ENCODE results near the gene SART3. TPM values are rescaled to one million over a fixed set of nuclear protein-coding genes. Genes with fewer than 3 reads are reported as not detected.
A peak's percentile ranks its signal among the peaks of the same experiment; 100 is the strongest.
"Not testable (repeated sequence)": the region's sequence is repeated elsewhere in the genome, so short reads cannot be mapped to it uniquely, and the experiment has no call there.

Gene SART3
- total RNA-seq, 1 donor: 51.7 TPM

DNA sequence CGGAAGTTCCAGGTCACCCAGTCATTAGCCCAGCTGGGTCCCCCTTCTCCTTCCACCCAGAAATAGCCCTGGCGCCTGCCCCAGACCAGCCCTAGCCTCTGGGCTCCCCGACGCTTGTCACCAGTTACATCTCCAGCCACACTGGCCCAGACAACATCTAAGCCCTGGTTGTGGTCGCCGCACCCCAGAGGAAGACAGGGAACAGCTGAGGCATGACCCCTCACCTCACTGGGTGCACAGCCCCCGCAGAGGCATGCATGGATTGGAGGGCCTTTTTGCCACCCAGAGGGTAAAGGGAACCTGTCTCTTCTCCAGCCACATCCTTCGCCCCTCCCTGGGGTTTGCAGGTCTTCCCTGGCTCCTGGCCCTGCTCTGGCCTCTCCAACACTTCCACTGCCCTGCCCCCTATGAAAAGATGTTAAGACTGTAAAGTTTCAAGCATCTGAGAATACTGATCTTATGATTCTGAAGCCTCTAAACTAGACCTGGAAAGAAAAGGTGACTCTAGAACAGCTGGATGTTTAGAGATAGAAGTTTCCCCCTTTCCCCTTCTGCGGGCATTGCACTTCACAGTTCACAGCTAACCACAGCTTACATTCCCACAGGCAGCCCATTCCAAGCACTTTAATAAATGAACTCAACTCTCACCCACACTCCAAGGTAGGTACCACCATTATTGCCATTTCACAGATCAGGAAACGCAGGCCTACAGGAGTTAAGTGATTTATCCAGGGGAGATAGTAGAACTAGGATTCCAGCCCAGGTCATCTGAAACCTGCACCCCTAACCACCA is 22.2 kb upstream of the SART3 start:
- no peak for DNase-seq (ENCODE audit: low read depth in 2 of 3, low spot score in 2 of 3)

DNA sequence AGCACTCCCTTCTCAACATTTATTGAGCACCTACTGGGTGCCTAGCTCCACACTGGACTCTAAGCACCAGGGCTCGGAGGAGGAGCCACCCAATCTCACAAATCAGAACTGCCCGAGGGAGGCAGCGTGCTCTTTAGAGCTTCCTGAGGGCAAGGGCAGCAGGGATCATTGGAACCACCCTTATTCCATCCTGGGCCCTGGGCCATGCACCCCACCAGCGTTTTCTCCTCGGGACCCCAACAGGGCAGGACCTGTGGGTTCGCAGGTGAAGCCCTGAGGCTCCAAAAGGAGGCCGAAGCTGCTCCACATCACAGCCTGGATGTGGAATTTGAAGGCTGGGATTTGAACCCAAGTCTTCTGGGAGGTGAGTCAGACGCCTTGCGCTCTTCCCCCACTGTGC is 21.5 kb upstream of the SART3 start:
- no peak for DNase-seq (ENCODE audit: low read depth in 2 of 3, low spot score in 2 of 3)

DNA sequence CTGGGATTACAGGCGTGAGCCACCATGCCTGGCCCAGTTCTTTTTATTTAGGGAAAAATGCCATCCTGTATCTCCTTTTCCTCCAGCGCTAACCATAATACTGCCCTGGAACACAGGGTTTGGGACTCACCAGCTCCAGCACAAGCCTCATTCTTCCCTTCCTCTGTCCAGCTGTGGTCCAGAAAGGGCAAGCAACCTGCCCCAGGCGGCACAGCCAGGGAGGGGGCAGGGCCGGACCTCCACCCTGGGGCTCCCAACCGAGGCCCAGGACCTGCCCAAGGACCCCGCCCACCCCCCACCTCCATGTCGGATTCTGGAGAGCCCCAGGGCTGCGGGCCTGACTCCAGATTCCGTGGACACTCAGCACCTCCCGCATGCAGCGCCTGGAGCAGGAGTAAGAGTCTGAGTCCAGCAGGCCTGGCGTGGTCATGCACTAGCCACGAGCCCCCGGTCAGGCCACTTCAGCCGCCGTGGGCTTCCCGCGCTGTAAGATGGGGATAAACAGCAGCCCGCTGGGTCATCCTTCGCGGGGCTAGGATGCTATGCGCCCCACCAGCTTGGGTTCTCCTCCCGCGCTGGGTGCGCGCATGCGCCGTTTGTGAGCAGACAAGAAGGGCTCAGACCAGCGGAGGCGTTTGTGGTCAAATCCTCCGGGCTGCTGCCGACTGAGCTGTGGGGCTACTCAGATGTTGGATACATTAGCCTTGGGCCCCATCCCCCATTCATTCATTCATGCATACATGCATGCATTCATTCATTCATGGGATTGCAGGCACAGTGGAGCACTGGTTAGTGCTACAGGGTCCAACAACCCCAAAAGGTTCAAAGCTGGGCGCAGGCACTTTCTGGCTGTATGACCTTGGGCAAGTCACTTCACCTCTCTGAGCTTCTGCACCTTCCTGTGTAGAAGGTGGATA is 20.6 kb upstream of the SART3 start:
- DNase-seq (ENCODE audit: low read depth in 2 of 3, low spot score in 2 of 3): no peak

DNA sequence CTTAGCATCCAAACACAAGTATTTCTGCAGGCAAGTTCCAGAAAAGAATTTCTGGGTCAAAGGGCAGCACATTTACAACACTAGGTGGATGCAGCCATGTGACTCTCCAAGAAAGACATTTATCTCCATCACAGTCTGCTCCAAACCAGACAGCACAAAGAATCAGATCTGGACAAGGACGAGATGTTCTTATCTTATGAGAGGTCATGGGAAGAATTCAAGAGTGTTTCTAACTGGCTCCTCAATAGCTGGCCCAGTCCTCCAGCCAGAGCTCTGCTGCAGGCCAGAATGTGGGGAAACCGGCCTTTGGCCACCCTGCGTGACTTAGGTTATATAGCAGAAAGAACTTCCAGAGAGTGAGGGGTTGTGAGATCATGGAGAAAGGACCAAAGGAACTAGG is 19.6 kb upstream of the SART3 start:
- no peak for DNase-seq (ENCODE audit: low read depth in 2 of 3, low spot score in 2 of 3)

DNA sequence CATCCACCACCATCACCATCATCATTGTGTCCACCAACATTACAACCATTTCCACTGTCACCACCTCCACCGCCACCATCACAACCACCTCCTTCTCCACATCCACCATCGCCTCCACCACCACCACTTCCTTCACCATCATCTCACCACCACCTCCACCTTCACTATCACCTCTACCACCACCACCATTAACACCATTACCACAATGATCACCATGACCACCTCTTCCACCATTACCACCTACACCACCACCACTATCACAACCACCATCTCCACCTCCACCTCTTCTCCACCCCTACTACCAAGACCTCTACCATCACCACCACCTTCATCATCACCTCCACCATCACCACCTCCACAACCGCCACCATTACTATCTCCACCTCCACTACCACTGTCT is 17.8 kb upstream of the SART3 start:
- DNase-seq (ENCODE audit: low read depth in 2 of 3, low spot score in 2 of 3): no peak

DNA sequence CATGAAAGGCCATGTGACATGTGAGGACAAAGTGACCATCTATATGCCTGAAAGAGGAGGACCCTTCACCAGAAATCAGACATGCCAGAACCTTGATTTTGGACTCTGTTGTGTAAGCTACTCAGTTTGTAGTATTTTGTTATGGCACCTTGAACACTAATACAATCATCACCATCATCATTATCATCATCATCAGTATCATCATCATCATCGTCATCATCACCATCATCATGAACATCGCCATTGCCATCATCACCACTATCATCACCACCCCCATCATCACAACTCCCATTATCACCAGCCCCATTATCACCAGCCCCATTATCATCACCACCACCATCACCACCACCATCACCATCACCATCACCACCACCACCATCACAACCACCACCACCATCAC is 17.3 kb upstream of the SART3 start:
- no peak for DNase-seq (ENCODE audit: low read depth in 2 of 3, low spot score in 2 of 3)

DNA sequence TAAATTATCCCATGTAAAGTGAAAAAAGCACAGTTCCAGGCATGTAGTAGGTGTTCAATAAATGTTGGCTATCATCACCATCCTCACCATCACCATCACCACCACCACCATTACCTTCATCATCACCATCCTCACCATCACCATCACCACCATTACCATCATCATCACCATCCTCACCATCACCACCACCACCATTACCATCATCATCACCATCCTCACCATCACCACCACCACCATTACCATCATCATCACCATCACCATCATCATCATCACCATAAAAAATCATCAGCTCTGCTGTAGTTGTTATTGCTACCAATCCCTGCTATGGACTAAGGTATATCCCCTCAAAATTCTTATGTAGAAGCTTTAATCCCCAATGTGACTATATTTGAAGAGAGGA is 16.5 kb upstream of the SART3 start:
- no peak for DNase-seq (ENCODE audit: low read depth in 2 of 3, low spot score in 2 of 3)

DNA sequence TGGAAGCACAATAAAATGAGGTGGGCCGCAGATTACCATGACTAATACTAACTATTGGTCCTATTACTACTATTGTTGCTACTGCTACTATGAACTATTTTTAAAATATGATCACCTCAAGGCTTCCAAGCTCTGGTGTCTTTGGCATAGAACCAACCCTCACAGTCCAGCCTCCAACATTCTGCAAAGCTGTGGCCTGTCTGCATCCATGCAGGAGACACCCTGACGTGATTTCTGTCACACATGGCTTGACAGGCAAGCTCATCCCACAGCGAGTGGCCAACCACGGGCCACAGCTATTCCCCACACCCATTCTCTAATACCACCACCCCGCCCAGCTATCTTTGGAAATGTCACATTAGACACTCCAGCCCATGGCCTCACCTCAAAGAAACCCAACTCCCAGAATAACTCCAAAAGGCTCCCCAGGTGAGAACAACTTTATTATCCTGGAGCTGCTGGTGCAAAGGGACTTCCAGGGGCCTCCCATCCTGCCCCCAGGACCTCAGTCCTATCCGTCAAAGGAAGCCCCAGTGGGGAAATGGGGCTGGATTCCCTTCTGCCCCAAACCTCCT is 15.8 kb upstream of the SART3 start:
- no peak for DNase-seq (ENCODE audit: low read depth in 2 of 3, low spot score in 2 of 3)

DNA sequence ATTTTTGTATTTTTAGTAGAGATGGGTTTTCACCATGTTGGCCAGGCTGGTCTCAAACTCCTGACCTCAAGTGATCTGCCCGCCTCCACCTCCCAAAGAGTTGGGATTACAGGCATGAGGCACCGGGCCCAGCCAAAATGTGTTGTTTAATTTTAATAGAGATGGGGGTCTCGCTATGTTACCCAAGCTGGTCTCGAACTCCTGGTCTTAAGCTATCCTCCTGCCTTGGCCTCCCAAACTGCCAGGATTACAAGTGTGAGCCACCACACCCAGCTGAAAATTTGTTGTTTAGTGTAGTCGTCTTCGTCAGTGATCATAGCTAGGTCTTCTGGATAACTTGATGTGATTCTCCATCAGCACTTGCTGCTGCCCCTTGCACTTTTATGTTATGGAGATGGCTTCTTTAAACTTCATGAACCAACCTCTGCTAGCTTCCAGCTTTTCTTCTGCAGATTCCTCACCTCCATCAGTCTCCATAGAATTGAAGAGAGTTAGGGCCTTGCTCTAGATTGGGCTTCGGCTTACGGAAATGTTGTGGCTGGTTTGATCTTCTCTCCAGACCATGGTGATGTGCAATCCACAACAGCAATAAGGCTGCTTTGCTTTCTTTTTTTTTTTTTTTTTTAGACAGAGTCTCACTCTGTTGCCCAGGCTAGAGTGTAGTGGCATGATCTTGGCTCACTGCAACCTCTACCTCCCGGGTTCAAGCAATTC is 14.4 kb upstream of the SART3 start:
- no peak for DNase-seq (ENCODE audit: low read depth in 2 of 3, low spot score in 2 of 3)

DNA sequence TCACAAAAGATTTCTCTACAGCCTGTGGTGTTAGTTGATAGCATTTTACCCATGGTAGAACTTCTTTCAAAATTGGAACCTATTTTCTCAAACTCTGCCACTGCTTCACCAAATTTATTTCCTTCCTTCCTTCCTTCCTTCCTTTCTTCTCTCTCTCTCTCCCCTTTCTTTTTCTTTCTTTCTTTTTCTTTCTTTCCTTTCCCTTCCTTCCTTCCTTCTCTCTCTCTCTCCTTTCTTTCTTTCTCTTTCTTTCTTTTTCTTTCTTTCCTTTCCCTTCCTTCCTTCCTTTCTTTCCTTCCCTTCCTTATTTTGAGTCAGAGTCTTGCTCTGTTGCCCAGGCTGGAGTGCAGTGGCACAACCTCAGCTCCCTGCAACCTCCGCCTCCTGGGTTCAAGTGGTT is 13.3 kb upstream of the SART3 start:
- not testable (repeated sequence) for DNase-seq (ENCODE audit: low read depth in 2 of 3, low spot score in 2 of 3)

DNA sequence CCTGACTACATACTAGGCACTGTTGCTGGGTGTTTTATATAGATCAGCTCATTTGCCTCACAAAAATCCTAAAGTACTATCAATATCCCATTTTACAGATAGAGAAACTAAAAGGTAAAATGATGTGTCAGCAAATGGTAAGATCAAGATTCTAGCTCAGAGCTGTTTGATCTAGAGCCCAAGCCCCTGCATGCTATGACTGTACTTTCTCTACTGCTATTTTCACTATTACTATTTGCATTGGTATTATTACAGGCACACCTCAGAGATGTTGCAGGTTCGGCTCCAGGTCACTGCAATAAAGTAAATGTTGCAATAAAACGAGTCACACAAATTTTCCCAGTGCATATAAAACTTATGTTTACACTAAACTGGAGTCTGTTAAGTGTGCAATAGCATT is 12.3 kb upstream of the SART3 start:
- no peak for DNase-seq (ENCODE audit: low read depth in 2 of 3, low spot score in 2 of 3)

DNA sequence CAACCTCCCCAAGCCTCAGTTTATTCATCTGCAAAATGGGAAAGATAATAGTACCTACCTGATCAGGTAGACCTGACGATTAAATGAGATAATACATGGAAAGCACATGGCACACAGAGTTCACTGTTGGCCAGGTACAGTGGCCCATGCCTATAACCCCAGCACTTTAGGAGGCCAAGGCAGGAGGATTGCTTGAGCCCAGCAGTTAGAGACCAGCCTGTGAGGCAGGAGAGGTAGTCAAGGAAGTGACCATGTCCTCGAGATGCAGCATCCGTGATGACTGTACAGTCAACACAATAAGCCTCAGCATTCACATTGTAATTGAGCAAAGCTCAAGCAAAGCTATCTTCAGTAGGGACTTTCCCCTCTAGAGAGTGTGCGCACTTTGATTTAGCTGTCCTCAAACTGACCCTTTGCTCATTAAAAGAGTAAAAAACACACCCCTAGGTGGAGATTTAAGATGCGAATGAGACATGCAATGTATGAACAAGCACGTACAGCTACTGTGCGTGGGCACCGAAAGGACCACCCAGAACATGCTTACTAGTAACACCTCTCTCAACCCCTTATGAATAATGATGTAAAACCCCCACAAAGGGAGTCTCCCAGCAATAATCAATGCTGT is 11.3 kb upstream of the SART3 start:
- DNase-seq (ENCODE audit: low read depth in 2 of 3, low spot score in 2 of 3): no peak

DNA sequence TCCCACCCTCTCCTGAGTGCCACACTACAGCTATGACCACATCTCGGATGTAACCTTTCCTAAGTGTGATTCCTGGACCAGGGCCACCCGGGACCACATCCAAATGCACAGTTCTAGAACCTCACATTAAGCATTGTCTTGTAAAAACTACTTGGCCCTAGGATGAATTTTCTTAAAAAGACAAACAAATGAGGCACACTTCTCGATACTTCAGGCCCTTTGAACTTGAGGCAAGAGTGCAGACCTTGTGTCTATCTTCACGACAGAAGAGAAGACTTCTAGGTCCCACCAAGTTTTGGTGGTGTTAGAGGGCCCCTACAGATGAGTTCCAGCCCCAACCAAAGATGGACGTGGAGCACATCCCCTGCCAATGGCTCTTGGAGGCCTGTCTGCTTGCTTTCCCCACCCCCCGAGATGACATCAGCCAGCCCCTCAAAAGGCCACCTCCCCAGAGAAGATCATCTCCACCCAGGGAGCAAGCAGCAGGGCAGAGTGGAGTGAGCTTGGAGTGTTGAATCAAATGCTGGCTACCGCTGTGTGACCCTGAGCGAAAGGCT is 10.7 kb upstream of the SART3 start:
- DNase-seq (ENCODE audit: low read depth in 2 of 3, low spot score in 2 of 3): no peak

DNA sequence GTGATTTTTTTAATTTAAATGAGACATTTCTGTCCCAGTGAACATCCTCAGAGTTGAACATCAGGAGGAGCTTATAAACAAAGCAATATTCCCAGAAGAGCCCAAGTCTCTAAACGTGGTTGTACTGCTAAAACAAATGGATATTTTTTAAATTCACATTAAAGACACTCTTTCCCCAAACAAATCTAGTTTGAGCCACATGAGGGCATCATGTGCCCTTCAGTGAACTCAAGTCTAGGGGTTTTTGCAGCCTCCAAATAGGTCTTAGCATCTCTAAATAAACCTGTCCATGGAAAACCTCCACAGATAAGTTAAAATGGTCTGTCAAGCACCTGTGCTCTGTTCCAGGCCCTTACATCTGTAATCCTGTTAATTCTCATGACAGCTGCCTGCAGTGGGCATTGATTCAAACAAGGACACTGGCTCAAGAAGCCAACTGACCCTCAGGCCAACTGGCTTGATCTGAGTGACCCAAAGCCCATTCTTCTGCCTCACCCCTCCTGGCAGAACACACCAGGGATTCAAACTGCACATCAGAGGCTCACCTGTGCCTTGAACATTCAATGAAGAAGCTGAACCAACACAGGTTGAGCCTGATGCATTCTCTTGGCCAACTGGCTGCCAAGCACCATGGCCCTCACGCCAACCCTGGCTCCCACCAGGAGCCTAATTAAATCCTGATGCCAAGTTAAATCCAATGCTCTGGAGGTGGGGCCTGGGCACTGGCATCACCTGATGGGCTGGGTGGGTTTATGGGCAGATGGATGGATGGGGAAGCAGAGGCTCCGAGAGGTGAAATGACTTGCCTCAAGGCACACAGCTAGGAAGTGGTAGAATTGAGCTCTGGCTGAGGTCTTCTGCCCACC is 10.0 kb upstream of the SART3 start:
- DNase-seq (ENCODE audit: low read depth in 2 of 3, low spot score in 2 of 3): peak in 2 of 3 donors; percentile 33 to 77

DNA sequence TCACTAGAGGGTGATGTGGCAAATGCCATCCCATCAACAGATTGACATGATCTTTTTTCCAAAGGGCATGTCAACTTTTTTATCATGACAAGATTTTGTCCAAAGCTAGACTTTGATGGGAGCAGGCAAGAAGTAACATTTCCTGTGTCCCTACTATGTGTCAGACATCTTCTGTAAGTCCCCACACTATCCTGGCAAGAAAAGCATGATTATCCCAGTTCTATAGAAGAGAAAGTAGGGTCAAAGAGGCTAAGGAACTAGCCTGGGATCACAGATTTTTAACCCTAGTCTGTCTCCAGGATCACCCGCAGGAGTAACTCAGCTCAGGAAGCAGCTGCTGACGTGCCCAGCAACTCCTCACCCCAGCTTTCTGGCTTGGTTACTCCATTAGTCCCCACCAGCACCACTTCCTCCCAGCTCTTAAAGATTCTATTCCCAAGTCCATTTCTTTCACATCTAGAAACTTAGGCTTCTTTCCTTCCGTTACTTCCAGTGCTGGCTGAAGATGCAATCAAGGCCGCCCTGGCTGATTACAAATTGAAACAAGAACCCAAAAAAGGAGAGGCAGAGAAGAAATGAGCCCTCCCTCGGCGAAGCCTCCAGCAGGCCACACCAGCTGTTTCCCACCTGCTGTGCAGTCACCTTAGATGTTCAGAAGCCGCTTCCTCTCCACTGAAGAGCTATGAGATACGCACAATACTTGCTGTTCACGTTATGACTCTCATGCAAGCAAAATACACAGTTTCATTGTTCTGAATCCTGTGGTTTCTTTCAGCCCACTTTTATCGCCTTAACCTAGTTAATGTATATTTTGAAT is 7.6 kb upstream of the SART3 start:
- DNase-seq (ENCODE audit: low read depth in 2 of 3, low spot score in 2 of 3): peak in 1 of 3 donors; percentile 52

DNA sequence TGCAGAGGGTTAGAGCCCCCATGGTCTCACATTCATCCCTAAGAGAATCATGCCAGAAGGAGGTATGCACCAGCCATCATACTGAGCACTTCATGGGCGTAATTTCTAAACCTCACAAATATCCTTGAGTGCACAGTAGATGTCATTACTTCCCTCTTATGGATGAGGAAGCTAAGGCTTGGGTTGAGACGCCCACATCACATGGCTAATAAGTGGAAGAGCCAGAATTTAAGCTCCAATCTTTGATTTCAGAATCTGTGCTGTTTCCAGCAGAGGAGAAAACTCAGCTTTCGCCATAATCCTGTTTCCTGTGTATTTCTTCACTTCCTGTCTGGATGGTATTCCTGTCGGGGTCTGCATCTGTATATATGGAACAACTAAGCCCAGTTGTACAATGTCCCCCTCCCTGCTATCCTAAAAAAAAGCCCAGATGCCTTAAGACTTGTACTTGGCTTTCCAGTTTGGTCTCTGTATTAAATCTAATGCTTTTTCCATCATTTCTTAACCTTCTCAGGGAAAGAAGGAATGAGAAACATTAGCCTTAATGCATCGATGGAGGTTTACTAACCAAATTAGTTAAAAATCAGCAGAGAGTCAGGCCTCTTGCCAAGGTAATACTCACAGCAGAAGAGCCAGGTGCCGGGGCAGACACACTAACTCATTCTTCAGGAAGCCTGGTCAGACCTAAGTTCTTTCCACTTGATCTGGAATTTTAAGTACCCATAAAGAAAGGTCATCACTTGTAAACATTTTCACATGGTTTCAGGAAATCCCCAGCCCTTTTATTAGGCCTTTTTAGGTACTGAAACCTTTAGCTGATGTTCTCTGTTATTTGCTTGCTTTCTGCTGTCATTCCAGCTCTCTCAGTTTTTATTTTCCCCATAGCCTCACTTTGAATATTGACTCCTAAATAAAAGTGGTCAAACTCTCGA is 6.7 kb upstream of the SART3 start:
- DNase-seq (ENCODE audit: low read depth in 2 of 3, low spot score in 2 of 3): no peak

DNA sequence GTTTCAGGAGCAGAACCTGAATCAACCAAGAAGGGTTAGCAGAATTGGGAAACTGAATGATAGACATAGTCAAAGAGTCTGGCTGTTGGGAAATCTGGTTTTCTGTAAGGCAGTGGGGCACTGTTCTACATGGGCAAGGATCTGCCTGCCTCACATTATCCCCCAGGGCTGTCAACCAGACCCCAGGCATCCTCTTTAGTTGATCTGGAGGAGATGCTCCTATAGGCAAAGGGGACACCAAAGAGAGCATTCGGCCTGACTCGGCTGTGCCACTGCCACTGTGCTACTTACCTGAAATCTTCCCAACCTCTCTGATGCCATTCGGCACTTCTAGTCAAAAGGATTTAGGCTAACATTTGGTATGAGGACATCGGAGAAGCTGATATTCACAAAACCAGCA is 5.5 kb upstream of the SART3 start:
- no peak for DNase-seq (ENCODE audit: low read depth in 2 of 3, low spot score in 2 of 3)
